Left ventricle myocardium superior (tissue), 1 donor: ENCODE measurements around the gene POLE. TPM values are rescaled to one million over a fixed set of nuclear protein-coding genes. Genes with fewer than 3 reads are reported as not detected.
"Not testable (repeated sequence)": the region's sequence is repeated elsewhere in the genome, so short reads cannot be mapped to it uniquely, and the experiment has no call there.

Experiments used
- ATAC-seq: fragments of 200-7000 bp; cut with Tn5 transposase; one replicate; pipeline ENCODE4 v1.9.1; 2020; ENCODE audit warnings: mild to moderate bottlenecking, moderate library complexity
- DNase-seq: peaks from one replicate; pipeline ENCODE4 v3.0.0-alpha.2; 2020
- intact Hi-C: fragments of 100-400 bp; cut with micrococcal nuclease; formaldehyde crosslinking; loops from one replicate; pipeline ENCODE4 v1.11.0; 2022
- total RNA-seq: library from RNA; stranded (reverse); fragmentation: NEBNext Ultra II Directional; extraction: Animal tissue kit (Norgen Biotek cat#: 25700); gene quantifications from one replicate; pipeline ENCODE4 v1.2.1, GENCODE V29; 2021
- donor health status: DM: no; HTN: yes; CAD: no; lungs with severe emphysema.

Gene POLE
- total RNA-seq, 1 donor from 2014 or later = 13.0 TPM

DNA sequence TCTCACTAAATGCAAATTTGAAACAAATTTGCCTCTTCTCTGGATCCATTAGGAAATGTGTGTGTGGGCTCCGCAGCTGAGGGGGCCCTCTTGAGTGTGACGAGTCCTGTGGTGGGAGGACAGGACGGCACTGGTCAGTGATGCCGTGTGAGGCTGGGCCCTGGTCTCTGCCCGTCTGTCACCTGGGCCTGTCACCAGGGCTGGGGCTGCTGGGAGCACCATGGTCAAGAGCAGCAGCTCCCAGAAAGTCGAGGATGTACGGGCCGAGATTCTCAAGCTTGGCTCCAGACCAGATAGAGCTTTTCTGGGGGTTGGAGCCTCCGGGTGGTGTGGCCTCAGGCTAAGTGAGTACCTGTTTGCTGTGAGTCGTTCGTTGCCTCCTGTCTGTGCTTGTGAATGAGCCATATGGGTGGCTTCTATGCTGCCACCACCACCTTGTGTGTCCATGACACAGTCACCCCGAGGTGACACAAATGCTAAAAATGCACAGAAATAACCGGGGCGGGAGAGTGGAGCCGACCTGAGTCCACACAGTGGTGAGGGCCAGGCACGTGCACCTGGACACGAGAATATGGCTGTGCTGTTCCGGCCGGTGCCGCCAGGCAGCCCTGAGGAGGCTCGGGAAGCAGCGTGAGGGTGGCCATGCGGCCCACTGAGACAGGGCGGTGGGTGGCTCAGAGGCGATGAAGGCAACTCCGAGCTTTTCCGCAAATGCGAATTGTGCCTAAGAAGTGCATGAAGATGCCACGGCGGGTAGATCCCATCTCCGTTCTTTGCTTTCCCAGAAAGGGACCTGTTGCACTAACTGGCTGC, 32.2 kb upstream of the POLE start:
- intact Hi-C loops = no loop called here
- ATAC-seq (no peak), DNase-seq (no peak)

DNA sequence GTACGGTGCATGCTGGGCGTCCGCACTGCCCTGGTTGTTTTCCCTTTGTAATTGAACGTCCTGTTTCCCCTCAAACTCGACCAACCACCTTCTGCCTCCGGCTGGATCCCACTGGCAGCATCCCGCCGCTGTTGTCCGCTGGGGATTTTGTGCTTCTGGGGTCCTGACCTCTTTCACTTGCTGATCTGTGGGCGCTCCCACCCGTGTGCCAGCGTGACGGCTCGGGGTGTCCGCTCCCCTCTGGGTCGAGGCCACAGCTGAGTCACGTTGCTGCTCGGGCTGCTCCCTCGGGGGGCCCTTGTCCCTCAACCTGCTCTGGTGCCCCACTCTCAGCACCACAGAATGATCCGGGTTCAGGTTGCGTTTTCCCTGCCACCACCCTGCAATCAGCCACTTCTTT, 31.5 kb upstream of the POLE start:
- ATAC-seq = no peak
- intact Hi-C loops = no loop called here
- no peak for DNase-seq

DNA sequence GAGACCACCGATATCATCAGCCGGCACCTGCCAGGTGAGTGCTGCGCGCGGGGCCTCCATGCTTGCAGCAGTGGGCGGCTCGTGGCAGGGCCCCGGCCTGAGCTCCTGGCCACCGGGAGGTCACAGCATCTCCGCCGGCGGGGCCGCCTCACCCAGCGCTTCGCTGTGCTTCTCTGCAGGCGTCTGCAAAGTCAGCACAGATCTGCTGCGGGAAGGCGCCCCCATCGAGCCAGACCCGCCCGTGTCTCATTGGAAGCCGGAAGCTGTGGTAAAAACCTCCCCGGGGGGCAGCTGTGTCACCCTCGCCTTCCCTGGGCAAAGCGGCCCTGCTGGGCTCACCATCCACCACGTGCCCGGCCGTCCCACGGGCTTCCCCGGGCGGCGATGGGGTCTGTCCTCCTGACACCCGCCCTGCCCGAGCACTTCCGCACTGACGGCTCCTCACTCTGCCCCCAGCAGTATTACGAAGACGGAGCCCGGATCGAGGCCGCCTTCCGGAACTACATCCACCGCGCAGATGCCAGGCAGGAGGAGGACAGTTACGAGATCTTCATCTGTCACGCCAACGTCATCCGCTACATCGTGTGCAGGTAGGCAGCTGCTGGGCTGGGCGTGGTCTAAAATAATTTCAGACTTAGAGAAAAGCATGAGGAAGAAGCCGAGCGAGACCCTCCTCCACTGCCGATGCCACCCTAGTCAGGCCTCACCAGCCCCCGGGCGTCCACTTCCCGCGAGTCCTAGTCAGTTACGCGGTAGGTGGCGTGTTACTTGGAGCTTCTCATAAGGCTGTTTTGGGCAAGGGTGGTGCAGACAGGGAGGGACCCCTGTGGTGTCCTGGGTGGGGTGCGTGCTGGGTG, 30.6 kb upstream of the POLE start:
- intact Hi-C loops = no loop called here
- no peak for DNase-seq
- no peak for ATAC-seq

DNA sequence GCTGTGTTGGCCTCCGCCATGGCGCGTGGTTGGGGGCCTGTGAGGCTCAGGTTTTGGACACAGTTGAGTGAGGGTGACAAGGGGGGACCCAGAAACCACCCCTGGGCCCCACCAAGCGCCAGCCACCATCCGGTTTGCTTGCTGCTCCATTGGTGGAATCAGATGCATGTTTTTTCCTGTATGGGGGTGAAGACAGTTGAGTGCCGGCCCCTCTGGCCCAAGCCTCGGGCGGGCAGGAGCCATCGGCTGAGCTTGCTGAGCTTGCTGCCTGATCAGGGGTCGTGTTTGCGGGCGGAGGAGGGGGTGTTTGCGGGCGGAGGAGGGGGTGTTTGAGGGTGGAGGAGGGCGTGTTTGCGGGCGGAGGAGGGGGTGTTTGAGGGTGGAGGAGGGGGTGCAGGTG, 29.9 kb upstream of the POLE start:
- DNase-seq (no peak), ATAC-seq (no peak)
- intact Hi-C loops = no loop called here

DNA sequence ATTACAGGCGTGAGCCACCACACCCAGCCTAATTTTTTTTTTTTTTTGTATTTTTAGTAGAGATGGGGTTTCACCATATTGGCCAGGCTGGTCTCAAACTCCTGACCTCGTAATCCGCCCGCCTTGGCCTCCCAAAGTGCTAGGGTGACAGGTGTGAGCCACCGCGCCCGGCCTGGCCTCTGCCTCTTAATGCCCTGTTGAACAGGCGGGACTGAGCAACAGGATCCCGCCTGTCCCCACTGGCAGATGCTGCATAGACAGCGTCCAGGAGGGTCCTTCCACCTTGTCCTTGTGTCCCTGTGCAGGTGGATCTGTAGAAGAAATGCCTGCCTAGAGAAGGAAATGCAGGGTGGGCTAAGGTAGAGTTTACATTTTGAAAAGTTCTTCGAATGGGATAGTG, 29.2 kb upstream of the POLE start:
- DNase-seq (no peak), ATAC-seq (no peak)

DNA sequence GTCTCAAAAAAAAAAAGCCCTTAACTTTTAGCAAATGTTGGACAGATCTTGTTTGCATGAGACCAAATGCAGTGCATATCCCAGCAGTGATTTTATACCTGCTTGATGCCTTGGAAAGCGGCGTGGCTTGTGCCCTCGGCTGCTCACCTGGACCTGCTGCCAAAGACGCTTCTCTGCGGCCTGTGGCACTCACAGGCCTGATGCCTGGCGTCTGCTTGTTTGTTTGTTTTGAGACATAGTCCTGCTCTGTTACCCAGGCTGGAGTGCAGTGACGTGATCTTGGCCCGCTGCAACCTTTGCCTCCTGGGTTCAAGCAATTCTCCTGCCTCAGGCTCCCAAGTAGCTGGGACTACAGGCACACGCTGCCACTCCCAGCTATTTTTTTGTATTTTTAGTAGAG, 28.7 kb upstream of the POLE start:
- DNase-seq = no peak
- ATAC-seq = no peak
- intact Hi-C loops = no loop called here

More for the DNA sequence above, 29.2 kb upstream of the POLE start:
- intact Hi-C loops = no loop called here

DNA sequence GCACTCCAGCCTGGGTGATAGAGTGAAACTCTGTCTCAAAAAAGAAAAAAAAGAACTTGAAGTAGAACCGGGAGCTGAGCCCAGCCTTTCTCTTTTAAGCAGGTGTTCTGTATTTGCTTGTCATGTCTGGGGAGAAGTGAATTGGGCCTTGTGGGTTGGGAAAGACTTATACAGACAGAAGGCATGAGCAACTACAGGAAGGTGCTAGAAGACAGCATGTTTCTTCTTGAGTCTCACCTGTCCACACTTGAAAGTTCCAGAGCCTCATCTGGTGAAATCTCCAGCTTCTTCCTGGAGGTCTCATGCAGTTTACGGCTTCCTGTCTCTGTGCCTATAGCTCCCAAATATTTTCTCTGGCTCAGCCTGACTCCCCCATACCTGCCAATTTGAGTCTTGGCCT, 26.0 kb upstream of the POLE start:
- ATAC-seq = no peak
- intact Hi-C loops = no loop called here
- DNase-seq = no peak

DNA sequence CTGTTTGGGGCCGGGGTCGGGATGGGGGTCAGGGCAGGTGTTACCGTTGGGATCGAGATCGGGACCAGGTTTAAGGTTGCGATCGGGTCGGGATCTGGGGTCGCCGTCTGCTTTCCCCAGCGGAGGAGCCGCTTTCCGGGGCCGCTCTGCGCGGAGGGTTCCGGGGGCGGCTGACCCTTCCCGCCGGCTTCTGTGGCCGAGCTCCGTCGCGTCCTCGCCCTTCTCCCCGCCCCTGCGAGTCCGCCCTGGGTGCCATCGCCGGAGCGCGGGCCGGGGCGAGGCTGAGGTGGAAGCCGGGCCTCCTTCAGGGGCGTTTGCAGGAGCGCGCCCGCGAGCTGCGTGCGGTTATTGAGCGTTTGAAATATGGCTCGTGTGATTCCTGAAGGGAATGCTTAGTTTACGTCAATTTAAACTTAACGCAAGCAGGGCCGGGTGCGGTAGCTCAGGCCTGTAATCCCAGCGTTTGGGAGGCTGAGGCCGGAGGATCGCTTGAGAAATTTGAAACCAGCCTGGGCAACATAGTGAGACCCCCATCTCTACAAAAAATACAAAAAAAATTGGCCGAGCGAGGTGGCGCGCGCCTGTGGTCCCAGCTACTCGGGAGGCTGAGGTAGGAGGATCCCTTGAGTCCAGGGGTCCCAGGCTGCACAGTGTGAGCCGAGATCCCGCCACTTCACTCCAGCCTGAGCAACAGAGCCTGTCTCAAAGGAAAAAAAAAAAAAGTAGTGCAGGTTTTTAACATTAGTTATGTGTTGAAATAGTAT, 24.1 kb upstream of the POLE start:
- intact Hi-C loops = no loop called here
- ATAC-seq (no peak), DNase-seq (no peak)

DNA sequence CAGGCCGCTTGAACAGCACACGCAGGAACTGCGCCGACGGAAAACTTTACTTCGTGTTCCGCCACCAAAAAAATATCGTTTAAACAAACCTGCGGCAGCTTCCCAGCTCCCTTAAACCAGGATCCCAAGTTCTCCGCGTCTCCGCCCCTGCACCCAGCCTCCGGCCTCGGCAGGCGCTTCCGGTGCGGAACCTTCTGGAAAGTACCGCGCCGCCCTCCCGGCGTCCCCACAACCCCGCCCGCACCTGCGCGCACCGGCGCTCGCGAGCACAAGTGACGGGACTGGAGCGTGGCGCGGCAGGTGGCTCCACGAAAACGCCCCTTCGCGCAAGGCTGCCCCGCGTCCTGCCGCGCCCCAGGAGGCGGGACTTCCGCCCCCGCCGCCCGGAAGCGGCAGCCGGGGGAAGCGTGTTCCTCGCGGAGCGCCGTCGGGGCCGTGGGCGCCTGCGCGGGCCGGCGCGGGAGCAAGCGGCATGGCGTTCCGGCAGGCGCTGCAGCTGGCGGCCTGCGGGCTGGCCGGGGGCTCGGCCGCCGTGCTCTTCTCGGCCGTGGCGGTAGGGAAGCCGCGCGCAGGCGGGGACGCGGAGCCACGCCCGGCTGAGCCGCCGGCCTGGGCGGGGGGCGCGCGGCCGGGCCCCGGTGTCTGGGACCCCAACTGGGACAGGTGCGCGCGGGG, 23.4 kb upstream of the POLE start, which contains the start of gene PGAM5:
Gene PGAM5, plus strand, starts transcription at position 438 of the 675 bp plus-strand sequence. Its CDS starts 35 bp downstream, at position 473.
- ATAC-seq = peak; percentile 96
- intact Hi-C loops = no loop called here
- DNase-seq = peak; percentile 91

DNA sequence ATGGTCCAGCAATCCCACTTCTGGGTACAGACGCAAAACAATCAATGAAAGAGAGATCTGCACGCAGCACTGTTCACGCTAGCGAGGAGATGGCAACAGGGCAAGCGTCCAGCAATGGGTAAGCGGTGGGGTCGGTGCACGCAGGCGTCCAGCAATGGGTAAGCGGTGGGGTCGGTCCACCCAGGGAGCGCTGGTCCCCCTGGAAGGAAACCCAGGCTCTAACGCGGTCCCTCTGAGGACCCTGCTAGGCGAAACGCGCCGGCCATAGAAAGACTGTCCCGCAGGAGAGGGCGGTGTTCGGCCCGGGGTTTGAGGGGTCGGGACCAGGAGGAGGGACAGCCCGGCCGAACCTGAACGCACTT, 22.9 kb upstream of the POLE start:
- intact Hi-C loops = no loop called here
- peak; percentile 40 for ATAC-seq
- peak; percentile 46 for DNase-seq

DNA sequence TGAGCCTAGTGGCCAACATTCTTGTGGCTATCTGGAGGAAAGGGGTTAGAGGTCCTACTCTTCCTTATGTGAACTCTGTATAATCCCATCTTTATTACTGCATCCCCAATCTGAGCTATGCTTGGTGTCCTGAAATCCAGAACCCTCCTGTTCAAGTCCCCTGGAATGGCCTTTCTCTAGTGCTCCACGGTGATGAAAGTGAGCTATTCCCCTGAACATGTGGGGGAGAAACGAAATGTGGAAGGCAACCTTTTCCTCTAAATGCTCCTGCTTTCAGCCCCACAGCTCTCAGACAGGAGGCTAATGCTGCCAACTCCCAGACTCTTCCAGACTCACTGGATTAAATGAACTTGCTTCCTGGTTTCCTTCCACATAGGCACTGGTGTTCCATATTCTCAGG, 21.0 kb upstream of the POLE start:
- DNase-seq = no peak
- no peak for ATAC-seq
- intact Hi-C loops = no loop called here

DNA sequence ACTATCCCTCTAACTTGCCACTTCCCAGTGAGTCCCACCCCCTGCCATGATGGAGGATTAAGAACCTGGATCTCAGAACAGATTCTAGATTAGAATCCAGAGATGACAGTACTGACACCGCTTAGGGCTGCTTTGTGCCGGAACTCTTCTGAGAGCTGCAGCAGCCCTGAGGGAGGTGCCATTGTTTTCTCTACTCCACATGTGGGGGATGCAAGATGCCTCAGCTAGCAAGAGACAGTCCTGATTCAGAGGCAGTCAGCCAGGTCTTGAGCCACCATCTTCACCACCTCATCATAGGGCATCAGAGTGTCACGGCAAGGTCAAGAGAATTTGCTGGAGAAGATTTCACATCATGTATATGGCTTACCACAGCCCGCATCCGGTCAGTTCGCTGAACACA, 20.1 kb upstream of the POLE start:
- no peak for DNase-seq
- no peak for ATAC-seq
- intact Hi-C loops = no loop called here

DNA sequence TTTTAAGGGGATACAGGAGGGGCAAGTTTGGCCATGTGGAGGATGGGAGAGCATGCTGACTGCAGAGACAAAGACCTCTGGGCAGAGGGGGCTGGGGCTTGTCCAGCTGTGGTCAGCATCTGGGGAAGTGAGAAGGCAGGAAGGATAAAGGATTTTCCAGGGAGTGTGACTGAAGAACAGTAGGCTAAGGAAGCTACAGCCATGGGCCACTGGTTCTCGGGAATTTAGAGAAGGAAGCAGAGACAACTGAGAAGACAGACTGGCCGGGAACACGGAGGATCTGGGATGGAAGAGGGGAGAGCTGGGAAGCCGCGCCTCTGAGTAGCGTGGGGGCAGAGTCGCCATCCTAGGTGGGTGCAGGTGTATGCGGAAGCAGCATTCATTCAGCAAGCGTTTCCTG, 16.5 kb upstream of the POLE start:
- ATAC-seq (no peak), DNase-seq (no peak)
- intact Hi-C loops = no loop called here

DNA sequence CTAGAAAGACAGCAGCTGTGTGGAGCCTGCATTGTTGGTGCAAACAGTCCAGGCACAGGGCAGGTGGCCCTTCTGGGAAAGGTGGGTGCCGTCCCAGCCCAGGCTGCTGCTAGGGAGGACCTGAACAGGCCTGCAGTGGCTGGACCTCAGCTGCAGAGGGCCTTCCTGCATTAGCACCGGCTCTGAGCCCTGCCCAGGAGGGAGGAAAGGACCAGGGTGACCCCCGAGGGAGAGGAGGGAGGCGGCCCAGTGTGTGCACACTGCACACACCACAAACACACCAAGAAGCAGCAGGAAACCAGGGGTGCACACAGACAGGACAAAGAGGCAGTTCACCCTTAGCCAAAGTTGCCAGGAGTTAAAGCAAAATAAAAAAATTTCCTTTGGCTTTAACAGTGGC, 15.5 kb upstream of the POLE start:
- no peak for ATAC-seq

DNA sequence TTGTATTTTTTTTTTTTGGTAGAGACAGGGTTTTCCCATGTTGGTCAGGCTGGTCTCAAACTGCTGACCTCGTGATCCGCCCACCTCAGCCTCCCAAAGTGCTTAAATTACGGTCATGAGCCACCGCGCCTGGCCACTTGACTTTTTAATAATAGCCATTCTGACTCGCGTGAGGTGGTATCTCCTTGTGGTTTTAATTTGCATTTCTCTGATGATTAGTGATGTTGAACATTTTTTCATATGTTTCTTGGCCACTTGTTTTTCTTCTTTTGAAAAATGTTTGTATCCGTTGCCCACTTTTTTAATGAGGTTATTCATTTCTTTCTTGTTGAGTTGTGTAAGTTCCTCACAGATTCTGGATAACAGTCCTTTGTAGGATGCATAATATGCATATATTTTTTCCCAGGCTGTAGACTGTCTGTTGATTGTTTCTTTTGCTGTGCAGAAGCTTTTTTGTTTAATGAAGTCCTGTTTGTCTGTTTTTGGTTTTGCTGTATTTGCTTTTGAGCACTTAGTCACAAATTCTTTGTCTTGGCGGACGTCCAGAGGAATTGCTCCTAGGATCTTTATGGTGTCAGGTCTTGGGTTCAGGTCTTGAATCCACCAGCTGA, 13.2 kb upstream of the POLE start:
- DNase-seq (no peak), ATAC-seq (no peak)
- intact Hi-C loops = no loop called here

More for the DNA sequence above, 15.5 kb upstream of the POLE start:
- no peak for DNase-seq
- intact Hi-C loops = no loop called here

DNA sequence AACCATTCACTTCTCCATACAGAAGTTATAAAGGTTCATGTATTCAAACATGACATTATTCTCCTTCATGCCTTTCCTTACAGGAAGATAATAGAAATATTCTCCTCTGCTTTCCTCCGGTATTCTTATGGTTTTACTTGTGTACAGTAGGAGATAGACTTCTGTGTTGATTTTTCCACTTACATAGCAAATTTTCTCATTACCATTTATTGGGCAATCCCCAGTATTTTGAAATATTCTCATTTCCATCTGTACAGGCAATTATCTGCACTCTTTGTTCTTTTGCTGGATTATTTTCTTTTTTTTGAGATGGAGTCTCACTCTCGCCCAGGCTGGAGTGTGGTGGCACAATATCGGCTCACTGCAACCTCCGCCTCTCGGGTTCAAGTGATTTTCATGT, 11.2 kb upstream of the POLE start:
- intact Hi-C loops = no loop called here
- ATAC-seq (no peak), DNase-seq (no peak)

DNA sequence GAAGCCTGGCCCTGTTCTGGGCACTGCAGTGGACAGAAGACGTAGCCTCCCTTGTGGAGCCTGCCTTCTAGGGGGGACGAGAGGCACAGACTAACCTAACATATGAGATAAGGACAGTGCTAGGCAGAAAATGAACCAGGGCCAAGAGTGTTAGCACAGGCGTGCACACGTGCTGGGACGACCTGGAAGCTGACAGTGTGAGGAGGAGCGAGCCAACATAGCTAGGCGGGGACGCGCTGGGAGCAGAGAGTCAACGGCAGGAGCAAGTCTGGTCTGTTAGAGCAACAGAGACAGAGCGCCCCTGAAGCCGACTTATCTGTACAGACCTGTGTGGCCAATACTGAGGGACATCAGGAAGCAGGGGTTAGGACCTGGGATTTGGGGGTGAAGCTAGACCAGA, 8.3 kb upstream of the POLE start:
- intact Hi-C loops = no loop called here
- ATAC-seq (peak; percentile 99), DNase-seq (peak; percentile 78)

DNA sequence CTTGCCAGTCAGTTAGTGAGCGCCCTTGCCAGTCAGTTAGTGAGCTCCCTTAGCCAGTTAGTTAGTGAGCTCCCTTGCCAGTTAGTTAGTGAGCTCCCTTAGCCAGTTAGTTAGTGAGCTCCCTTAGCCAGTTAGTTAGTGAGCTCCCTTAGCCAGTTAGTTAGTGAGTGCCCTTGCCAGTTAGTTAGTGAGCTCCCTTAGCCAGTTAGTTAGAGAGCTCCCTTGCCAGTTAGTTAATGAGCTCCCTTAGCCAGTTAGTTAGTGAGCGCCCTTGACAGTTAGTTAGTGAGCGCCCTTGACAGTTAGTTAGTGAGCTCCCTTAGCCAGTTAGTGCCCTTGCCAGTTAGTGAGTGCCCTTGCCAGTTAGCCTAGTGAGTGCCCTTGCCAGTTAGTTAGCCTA, 7.7 kb upstream of the POLE start:
- DNase-seq, ATAC-seq, intact Hi-C loops: not testable (repeated sequence)

DNA sequence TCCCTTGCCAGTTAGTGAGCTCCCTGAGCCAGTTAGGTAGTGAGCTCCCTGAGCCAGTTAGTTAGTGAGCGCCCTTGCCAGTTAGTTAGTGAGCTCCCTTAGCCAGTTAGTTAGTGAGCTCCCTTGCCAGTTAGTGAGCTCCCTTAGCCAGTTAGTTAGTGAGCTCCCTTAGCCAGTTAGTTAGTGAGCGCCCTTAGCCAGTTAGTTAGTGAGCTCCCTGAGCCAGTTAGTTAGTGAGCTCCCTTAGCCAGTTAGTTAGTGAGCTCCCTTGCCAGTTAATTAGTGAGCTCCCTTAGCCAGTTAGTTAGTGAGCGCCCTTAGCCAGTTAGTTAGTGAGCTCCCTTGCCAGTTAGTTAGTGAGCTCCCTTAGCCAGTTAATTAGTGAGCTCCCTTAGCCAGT, 4.9 kb upstream of the POLE start:
- intact Hi-C loops, ATAC-seq, DNase-seq: not testable (repeated sequence)
